H9 (cell line): ENCODE data around the gene RGSL1. TPM values are rescaled to one million over a fixed set of nuclear protein-coding genes. Genes with fewer than 3 reads are reported as not detected.

Experiments used
- DNase-seq: peaks from one replicate; pipeline ENCODE4 v3.0.0-alpha.2; 2017
- H2AFZ ChIP-seq: one replicate; pipeline ENCODE4 v1.6.1; 2013; ENCODE audit warnings: mild to moderate bottlenecking, low read length, control low read depth, moderate library complexity
- H2AK5ac ChIP-seq: 2 replicates; pipeline ENCODE4 v1.6.1; 2013; ENCODE audit warnings: low read length, control low read depth, mixed read lengths; ENCODE audit not compliant: insufficient read length
- H2BK120ac ChIP-seq: one replicate; pipeline ENCODE4 v1.6.1; 2013; ENCODE audit warnings: low read depth, mild to moderate bottlenecking, low read length, control low read depth, inconsistent platforms; ENCODE audit not compliant: poor library complexity, severe bottlenecking
- H2BK12ac ChIP-seq: 2 replicates; pipeline ENCODE4 v1.6.1; 2013; ENCODE audit warnings: low read length, control low read depth, mixed read lengths, low read depth; ENCODE audit not compliant: insufficient read length
- H2BK15ac ChIP-seq: 2 replicates; pipeline ENCODE4 v1.6.1; 2013; ENCODE audit warnings: low read depth, low read length, control low read depth
- H2BK20ac ChIP-seq: one replicate; pipeline ENCODE4 v1.6.1; 2013; ENCODE audit warnings: low read depth, mild to moderate bottlenecking, low read length, control low read depth, inconsistent platforms; ENCODE audit not compliant: poor library complexity, severe bottlenecking
- H2BK5ac ChIP-seq: 2 replicates; pipeline ENCODE4 v1.6.1; 2013; ENCODE audit warnings: low read length, control low read depth, mixed read lengths; ENCODE audit not compliant: insufficient read length
- H3K14ac ChIP-seq: 2 replicates; pipeline ENCODE4 v1.6.1; 2013; ENCODE audit warnings: low read length, control low read depth; ENCODE audit not compliant: insufficient read depth
- H3K18ac ChIP-seq: 2 replicates; pipeline ENCODE4 v1.6.1; 2013; ENCODE audit warnings: low read depth, mild to moderate bottlenecking, mixed read lengths, low read length, control low read depth; ENCODE audit not compliant: insufficient read length
- H3K23ac ChIP-seq: 2 replicates; pipeline ENCODE4 v1.6.1; 2013; ENCODE audit warnings: low read length, control low read depth, mixed read lengths, low read depth; ENCODE audit not compliant: insufficient read length
- H3K23me2 ChIP-seq: 2 replicates; pipeline ENCODE4 v1.6.1; 2013; ENCODE audit warnings: low read depth, mild to moderate bottlenecking, mixed read lengths, low read length, control low read depth; ENCODE audit not compliant: insufficient read length, poor library complexity, severe bottlenecking
- H3K27ac ChIP-seq: 2 replicates; pipeline ENCODE4 v1.5.1; 2013; ENCODE audit warnings: low read length, control low read depth, mixed read lengths, low read depth; ENCODE audit not compliant: insufficient read length
- H3K27me3 ChIP-seq: 2 replicates; pipeline ENCODE4 v1.6.1; 2013; ENCODE audit warnings: low read length, control low read depth, inconsistent platforms; ENCODE audit not compliant: insufficient read depth
- H3K4ac ChIP-seq: 2 replicates; pipeline ENCODE4 v1.6.1; 2013; ENCODE audit warnings: low read depth, mild to moderate bottlenecking, control low read depth, inconsistent platforms, low read length, moderate library complexity
- H3K4me1 ChIP-seq: 2 replicates; pipeline ENCODE4 v1.6.1; 2013; ENCODE audit warnings: low read length, control low read depth, inconsistent platforms; ENCODE audit not compliant: insufficient read depth
- H3K4me2 ChIP-seq: 2 replicates; pipeline ENCODE4 v1.6.1; 2013; ENCODE audit warnings: low read length, control low read depth, mixed read lengths; ENCODE audit not compliant: insufficient read length, insufficient read depth
- H3K56ac ChIP-seq: 2 replicates; pipeline ENCODE4 v1.6.1; 2013; ENCODE audit warnings: low read depth, mild to moderate bottlenecking, mixed read lengths, low read length, control low read depth; ENCODE audit not compliant: insufficient read length
- H3K79me1 ChIP-seq: 2 replicates; pipeline ENCODE4 v1.6.1; 2013; ENCODE audit warnings: low read depth, mild to moderate bottlenecking, moderate library complexity, low read length, control low read depth, inconsistent platforms; ENCODE audit not compliant: insufficient read depth, poor library complexity, severe bottlenecking
- H3K79me2 ChIP-seq: 2 replicates; pipeline ENCODE4 v1.6.1; 2013; ENCODE audit warnings: low read length, control low read depth, inconsistent platforms; ENCODE audit not compliant: insufficient read depth
- H3K9ac ChIP-seq: 2 replicates; pipeline ENCODE4 v1.6.1; 2013; ENCODE audit warnings: low read length, control low read depth, mixed read lengths; ENCODE audit not compliant: insufficient read length; ENCODE audit errors: extremely low read depth
- H3K9me3 ChIP-seq: one replicate; pipeline ENCODE4 v1.6.1; 2013; ENCODE audit warnings: low read depth, low read length, inconsistent platforms; ENCODE audit not compliant: control insufficient read depth
- H3T11ph ChIP-seq: one replicate; pipeline ENCODE4 v1.6.1; 2013; ENCODE audit warnings: mild to moderate bottlenecking, low read length, control low read depth, inconsistent platforms
- H4K20me1 ChIP-seq: one replicate; pipeline ENCODE4 v1.6.1; 2013; ENCODE audit not compliant: control insufficient read depth, insufficient read length, insufficient read depth
- H4K5ac ChIP-seq: 2 replicates; pipeline ENCODE4 v1.6.1; 2013; ENCODE audit warnings: low read depth, mild to moderate bottlenecking, mixed read lengths, low read length, control low read depth; ENCODE audit not compliant: insufficient read length
- H4K8ac ChIP-seq: replicated peaks from 2 replicates; pipeline ENCODE4 v1.6.1; 2013; ENCODE audit warnings: low read length, control low read depth, mixed read lengths, low read depth; ENCODE audit not compliant: insufficient read length
- H4K91ac ChIP-seq: 2 replicates; pipeline ENCODE4 v1.6.1; 2013; ENCODE audit warnings: low read depth, mild to moderate bottlenecking, moderate library complexity, mixed read lengths, low read length, control low read depth; ENCODE audit not compliant: insufficient read length
- H3K27ac Mint-ChIP-seq, 3 experiments: 2 replicates in 2 of 3; 3 replicates in 1 of 3; pipeline ENCODE4 v1.8.0; 2020 to 2021; ENCODE audit warnings: mixed read lengths in 3 of 3, mild to moderate bottlenecking in 1 of 3, moderate library complexity in 1 of 3
- H3K27me3 Mint-ChIP-seq: 2 replicates; pipeline ENCODE4 v1.8.0; 2021; ENCODE audit warnings: low read depth, mild to moderate bottlenecking, moderate library complexity, mixed read lengths
- H3K36me3 Mint-ChIP-seq, 3 experiments: 2 replicates in 2 of 3; 3 replicates in 1 of 3; pipeline ENCODE4 v1.8.0; 2020 to 2021; ENCODE audit warnings: low read depth in 3 of 3, mixed read lengths in 3 of 3; ENCODE audit not compliant: insufficient read depth in 1 of 3
- H3K4me1 Mint-ChIP-seq, 2 experiments: 2 replicates each; pipeline ENCODE4 v1.8.0; 2020; ENCODE audit warnings: mixed read lengths in 2 of 2
- H3K4me3 Mint-ChIP-seq, 2 experiments: 2 replicates in 1 of 2; 3 replicates in 1 of 2; pipeline ENCODE4 v1.8.0; 2020 to 2021; ENCODE audit warnings: mild to moderate bottlenecking in 2 of 2, mixed read lengths in 2 of 2, moderate library complexity in 1 of 2
- H3K9me3 Mint-ChIP-seq, 2 experiments: 2 replicates in 1 of 2; 3 replicates in 1 of 2; pipeline ENCODE4 v1.8.0; 2020; ENCODE audit warnings: mild to moderate bottlenecking in 2 of 2, mixed read lengths in 2 of 2, moderate library complexity in 1 of 2
- WGBS: extraction: QIAGEN DNeasy Blood & Tissue Kit; methylation state at CpG from one replicate; pipeline ENCODE4 v1.1.7; 2013; ENCODE audit warnings: missing lambda C conversion rate, low lambda C conversion rate, mixed read lengths; ENCODE audit not compliant: insufficient read length; ENCODE audit errors: extremely low coverage; 5-methylcytosine and 5-hydroxymethylcytosine counted together
- total RNA-seq: library from RNA; stranded (reverse); gene quantifications from 2 replicates; pipeline ENCODE4 v1.2.1, GENCODE V29; 2021
- TF ChIP-seq, protein P1 (sequence below): fragments of 200-600 bp; sonication (generic); conservative IDR thresholded peaks from 3 replicates; pipeline ENCODE4 v1.8.0; 2021; ENCODE audit warnings: antibody characterized with exemption, mild to moderate bottlenecking

The RGSL1 gene
- total RNA-seq, 1 experiment from 2014 or later, result not detected

DNA sequence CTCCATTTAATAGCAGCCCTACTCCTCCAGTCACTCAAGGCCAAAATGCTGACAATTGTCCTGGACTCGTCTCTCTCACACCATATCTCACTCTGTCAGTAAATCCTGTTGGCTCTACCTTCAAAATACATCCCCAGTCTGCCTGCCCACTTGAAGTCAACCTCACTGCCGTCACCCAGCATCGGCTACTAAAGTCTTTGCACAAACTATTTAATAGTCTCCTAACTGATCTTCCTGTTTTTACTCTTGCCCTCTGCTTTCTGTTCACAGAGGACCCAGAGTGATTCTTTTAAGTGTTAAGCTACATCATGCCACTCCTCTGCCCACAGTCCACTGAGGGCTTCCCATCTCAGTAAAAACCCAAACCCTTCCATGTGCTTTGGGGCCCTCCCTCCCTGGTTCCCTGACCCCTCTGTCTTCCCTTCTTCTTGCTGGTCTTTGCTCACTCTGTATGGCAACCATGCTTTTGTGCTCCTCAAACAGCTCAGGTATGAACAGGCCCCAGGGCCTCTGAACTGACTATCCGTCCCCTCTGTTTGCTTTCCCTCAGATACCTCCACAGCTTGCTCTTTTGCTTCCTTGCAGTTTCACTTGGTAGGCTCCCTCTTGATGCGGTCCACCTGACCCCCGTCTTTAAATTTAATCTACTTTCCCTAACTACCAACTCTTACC lies 120.1 kb downstream of the RGSL1 start:
- no peak overlapping the region for H2AFZ ChIP-seq

More for the DNA sequence above, 120.1 kb downstream of the RGSL1 start:
- H2BK5ac ChIP-seq, result no peak overlapping the region
- H3K23ac ChIP-seq, result no peak overlapping the region
- no peak overlapping the region for H3T11ph ChIP-seq
- H3K9me3 ChIP-seq, result no peaks in the 10 kb centered on the region
- H3K9ac ChIP-seq, result no peak overlapping the region
- no peaks in the 10 kb centered on the region for H3K27me3 Mint-ChIP-seq
- TF ChIP-seq, protein P1, sequence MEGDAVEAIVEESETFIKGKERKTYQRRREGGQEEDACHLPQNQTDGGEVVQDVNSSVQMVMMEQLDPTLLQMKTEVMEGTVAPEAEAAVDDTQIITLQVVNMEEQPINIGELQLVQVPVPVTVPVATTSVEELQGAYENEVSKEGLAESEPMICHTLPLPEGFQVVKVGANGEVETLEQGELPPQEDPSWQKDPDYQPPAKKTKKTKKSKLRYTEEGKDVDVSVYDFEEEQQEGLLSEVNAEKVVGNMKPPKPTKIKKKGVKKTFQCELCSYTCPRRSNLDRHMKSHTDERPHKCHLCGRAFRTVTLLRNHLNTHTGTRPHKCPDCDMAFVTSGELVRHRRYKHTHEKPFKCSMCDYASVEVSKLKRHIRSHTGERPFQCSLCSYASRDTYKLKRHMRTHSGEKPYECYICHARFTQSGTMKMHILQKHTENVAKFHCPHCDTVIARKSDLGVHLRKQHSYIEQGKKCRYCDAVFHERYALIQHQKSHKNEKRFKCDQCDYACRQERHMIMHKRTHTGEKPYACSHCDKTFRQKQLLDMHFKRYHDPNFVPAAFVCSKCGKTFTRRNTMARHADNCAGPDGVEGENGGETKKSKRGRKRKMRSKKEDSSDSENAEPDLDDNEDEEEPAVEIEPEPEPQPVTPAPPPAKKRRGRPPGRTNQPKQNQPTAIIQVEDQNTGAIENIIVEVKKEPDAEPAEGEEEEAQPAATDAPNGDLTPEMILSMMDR, result no peak
- peaks cover 0 to 2% of the 10 kb centered on the region in 2 experiments; a peak in 2 of 5 replicates for H3K9me3 Mint-ChIP-seq
- H3K18ac ChIP-seq, result no peak overlapping the region
- no peaks in the 10 kb centered on the region; a peak in 1 of 7 replicates for H3K36me3 Mint-ChIP-seq
- H3K27ac Mint-ChIP-seq, result no peak overlapping the region
- H2BK20ac ChIP-seq, result no peak overlapping the region
- H3K56ac ChIP-seq, result no peak overlapping the region
- H4K5ac ChIP-seq, result no peak overlapping the region
- H3K27me3 ChIP-seq, result no peaks in the 10 kb centered on the region
- no peak overlapping the region for H2AK5ac ChIP-seq
- H3K23me2 ChIP-seq, result no peaks in the 10 kb centered on the region
- no peak overlapping the region for H4K91ac ChIP-seq
- no peak overlapping the region for H3K4me2 ChIP-seq
- no peak overlapping the region for H2BK120ac ChIP-seq
- WGBS, result no CpG with 5 or more reads among the region's 6 CpGs
- H3K4ac ChIP-seq, result no peak overlapping the region
- no peaks in the 10 kb centered on the region for H3K79me1 ChIP-seq
- H4K20me1 ChIP-seq, result no peaks in the 10 kb centered on the region
- no peak overlapping the region for H3K4me3 Mint-ChIP-seq
- H4K8ac ChIP-seq, result no peak overlapping the region
- no peak overlapping the region for H3K27ac ChIP-seq
- no peak for DNase-seq
- H3K4me1 ChIP-seq, result no peaks in the 10 kb centered on the region
- no peak overlapping the region for H3K14ac ChIP-seq
- H3K79me2 ChIP-seq, result no peaks in the 10 kb centered on the region
- H2BK12ac ChIP-seq, result no peak overlapping the region
- no peak overlapping the region for H2BK15ac ChIP-seq
- peaks cover 0 to 4% of the 10 kb centered on the region in 2 experiments; a peak in 2 of 4 replicates for H3K4me1 Mint-ChIP-seq
